Kidney epithelial cell (primary cell): Measurements from ENCODE around the gene ETV5. TPM values are rescaled to one million over a fixed set of nuclear protein-coding genes. Genes with fewer than 3 reads are reported as not detected.

ENCODE experiments used
- DNase-seq: peaks from one replicate; pipeline ENCODE4 v3.0.0-alpha.2; 2010; ENCODE audit warnings: low read depth
- H3K27me3 ChIP-seq: 2 replicates; pipeline ENCODE4 v1.6.0; 2011; ENCODE audit warnings: low read length; ENCODE audit not compliant: control insufficient read depth, insufficient read depth
- H3K36me3 ChIP-seq: 2 replicates; pipeline ENCODE4 v1.5.1; 2011; ENCODE audit warnings: low read length; ENCODE audit not compliant: control insufficient read depth, insufficient read depth
- H3K4me3 ChIP-seq: 2 replicates; pipeline ENCODE4 v1.5.1; 2011; ENCODE audit warnings: low read depth, mild to moderate bottlenecking, control low read depth, low read length
- CTCF ChIP-seq: IDR thresholded peaks from 2 replicates; pipeline ENCODE4 v1.5.1; 2011; ENCODE audit warnings: mild to moderate bottlenecking, moderate library complexity, low read length, control low read depth, inconsistent platforms; ENCODE audit not compliant: insufficient read depth, poor library complexity, severe bottlenecking
- total RNA-seq: library from RNA; depleted of rRNA; stranded (reverse); fragments of >200 nt; gene quantifications from 2 replicates; pipeline ENCODE4 v1.2.3, GENCODE V29; 2015

ETV5 gene
- total RNA-seq, 1 donor from 2014 or later = 33.1 TPM

GRCh38 chr3:186084264-186084663 lies 24.6 kb downstream of the ETV5 start:
- Histone ChIP-seq H3K27me3 (no peaks in the 10 kb centered on the region), H3K4me3 (no peak overlapping the region), H3K36me3 (no peaks in the 10 kb centered on the region)
- no peak for TF ChIP-seq CTCF
- DNase-seq = no peak

- H3K4me3 ChIP-seq = no peak overlapping the region
- no peaks in the 10 kb centered on the region for H3K36me3 ChIP-seq
- no peak for DNase-seq
- no peaks in the 10 kb centered on the region for H3K27me3 ChIP-seq
- TF ChIP-seq CTCF = no peak
Measured at GRCh38 chr3:186083746-186084145, 25.1 kb downstream of the ETV5 start.

- H3K36me3 ChIP-seq = no peaks in the 10 kb centered on the region
- H3K4me3 ChIP-seq = no peak overlapping the region
- no peak for TF ChIP-seq CTCF
- H3K27me3 ChIP-seq = no peaks in the 10 kb centered on the region
- DNase-seq = no peak
Measured at GRCh38 chr3:186082150-186082549, 26.7 kb downstream of the ETV5 start.

GRCh38 chr3:186081678-186082077 lies 27.2 kb downstream of the ETV5 start:
- H3K4me3 ChIP-seq = no peak overlapping the region
- DNase-seq = no peak
- TF ChIP-seq CTCF = no peak
- H3K36me3 ChIP-seq = no peaks in the 10 kb centered on the region
- no peaks in the 10 kb centered on the region for H3K27me3 ChIP-seq

- no peak for DNase-seq
- no peak for TF ChIP-seq CTCF
- no peaks in the 10 kb centered on the region for H3K27me3 ChIP-seq
- H3K4me3 ChIP-seq = no peak overlapping the region
- H3K36me3 ChIP-seq = no peaks in the 10 kb centered on the region
Measured at GRCh38 chr3:186080849-186081438, 27.9 kb downstream of the ETV5 start.

- H3K27me3 ChIP-seq = no peaks in the 10 kb centered on the region
- H3K36me3 ChIP-seq = no peaks in the 10 kb centered on the region
Measured at GRCh38 chr3:186079925-186080324, 29.0 kb downstream of the ETV5 start.

More at GRCh38 chr3:186079925-186080324, 29.0 kb downstream of the ETV5 start:
- TF ChIP-seq CTCF = no peak
- H3K4me3 ChIP-seq = no peak overlapping the region
- no peak for DNase-seq
